Hepatocyte (in vitro differentiated cells): ENCODE measurements around the gene RERGL.

Source experiments
- EZH2 ChIP-seq: fragments of 200-600 bp; sonication (generic); IDR thresholded peaks from 2 replicates; pipeline ENCODE4 v1.6.1; 2016; ENCODE audit warnings: antibody characterized with exemption, mild to moderate bottlenecking, borderline replicate concordance
- EZH2phosphoT487 ChIP-seq: fragments of 200-600 bp; sonication (generic); IDR thresholded peaks from one replicate; pipeline ENCODE4 v1.6.1; 2018; ENCODE audit warnings: antibody characterized with exemption, mild to moderate bottlenecking, low read depth, moderate library complexity; ENCODE audit not compliant: unreplicated experiment, severe bottlenecking
- TF ChIP-seq, protein P1 (sequence below): fragments of 200-600 bp; sonication (generic); IDR thresholded peaks from 2 replicates; pipeline ENCODE4 v1.5.1; 2016; ENCODE audit warnings: antibody characterized with exemption, mild to moderate bottlenecking; ENCODE audit not compliant: poor library complexity

DNA sequence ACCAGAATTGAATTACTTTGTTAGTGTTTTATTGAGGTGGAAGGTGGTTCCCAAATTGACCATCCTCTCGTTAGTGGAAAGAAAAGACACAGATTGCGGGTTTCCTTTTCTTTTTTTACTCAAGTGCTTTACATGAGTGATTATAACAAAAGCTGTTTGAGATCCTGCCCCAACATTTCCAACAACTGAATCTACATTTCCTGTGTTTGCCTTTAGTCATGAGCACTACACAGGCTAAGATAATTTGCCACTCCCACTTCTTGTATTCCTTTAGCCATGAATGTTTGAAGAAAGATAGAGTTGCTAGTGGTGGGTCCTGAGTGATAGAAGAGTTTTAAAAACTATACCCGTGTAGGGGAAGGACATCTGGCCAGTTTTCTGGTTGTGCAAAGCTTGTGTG is 16.0 kb downstream of the RERGL start:
- TF ChIP-seq, protein P1, sequence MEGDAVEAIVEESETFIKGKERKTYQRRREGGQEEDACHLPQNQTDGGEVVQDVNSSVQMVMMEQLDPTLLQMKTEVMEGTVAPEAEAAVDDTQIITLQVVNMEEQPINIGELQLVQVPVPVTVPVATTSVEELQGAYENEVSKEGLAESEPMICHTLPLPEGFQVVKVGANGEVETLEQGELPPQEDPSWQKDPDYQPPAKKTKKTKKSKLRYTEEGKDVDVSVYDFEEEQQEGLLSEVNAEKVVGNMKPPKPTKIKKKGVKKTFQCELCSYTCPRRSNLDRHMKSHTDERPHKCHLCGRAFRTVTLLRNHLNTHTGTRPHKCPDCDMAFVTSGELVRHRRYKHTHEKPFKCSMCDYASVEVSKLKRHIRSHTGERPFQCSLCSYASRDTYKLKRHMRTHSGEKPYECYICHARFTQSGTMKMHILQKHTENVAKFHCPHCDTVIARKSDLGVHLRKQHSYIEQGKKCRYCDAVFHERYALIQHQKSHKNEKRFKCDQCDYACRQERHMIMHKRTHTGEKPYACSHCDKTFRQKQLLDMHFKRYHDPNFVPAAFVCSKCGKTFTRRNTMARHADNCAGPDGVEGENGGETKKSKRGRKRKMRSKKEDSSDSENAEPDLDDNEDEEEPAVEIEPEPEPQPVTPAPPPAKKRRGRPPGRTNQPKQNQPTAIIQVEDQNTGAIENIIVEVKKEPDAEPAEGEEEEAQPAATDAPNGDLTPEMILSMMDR, result no peak
- TF ChIP-seq EZH2phosphoT487 (no peak), EZH2 (no peak)
